Measurements from ENCODE around the gene RTN4.

- TF ChIP-seq POLR2AphosphoS5 (IDR thresholded peaks at IDR 0.05; ENCODE audit: low read depth, low read length) (no peak), SIN3A (IDR thresholded peaks at IDR 0.05; ENCODE audit: borderline replicate concordance, insufficient read depth, low read length) (no peak)
Observed at GRCh38 chr2:54984476-54984875, 65.8 kb downstream of the RTN4 start.

All from PFSK-1 (cell line).